ENCODE results near the gene MRM2.

Gene MRM2

DNA sequence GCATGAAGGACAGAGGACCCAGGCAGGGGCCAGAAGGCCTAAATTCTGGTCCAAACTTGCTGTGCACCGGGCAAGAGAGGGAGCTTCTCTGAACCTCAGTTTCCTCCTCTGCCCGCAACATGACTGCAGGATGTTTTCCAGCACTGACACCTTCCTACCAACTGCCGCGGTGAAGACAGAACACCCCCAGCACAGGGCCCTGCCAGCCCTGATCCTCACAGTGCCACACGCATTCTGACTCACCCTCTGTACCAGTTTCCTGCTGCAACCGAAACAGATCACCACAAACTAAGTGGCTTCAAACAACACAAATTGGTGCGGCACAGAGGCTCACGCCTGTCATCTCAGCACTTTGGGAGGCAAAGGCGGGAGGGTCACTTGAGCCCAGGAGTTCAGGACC lies 27.4 kb downstream of the MRM2 start:
- H2AFZ ChIP-seq (ENCODE audit: low read depth): no peak overlapping the region
- no peak overlapping the region for H3K9ac ChIP-seq
- no peaks in the 10 kb centered on the region for H3K4me1 ChIP-seq (ENCODE audit: low read depth, poor library complexity, severe bottlenecking)
- no peaks in the 10 kb centered on the region for H3K27me3 ChIP-seq (ENCODE audit: insufficient read depth, low read depth)
- H3K4me3 ChIP-seq (IDR thresholded peaks at IDR 0.05; ENCODE audit: insufficient read depth, low read depth, low read length): no peak overlapping the region
- TF ChIP-seq, protein P1, sequence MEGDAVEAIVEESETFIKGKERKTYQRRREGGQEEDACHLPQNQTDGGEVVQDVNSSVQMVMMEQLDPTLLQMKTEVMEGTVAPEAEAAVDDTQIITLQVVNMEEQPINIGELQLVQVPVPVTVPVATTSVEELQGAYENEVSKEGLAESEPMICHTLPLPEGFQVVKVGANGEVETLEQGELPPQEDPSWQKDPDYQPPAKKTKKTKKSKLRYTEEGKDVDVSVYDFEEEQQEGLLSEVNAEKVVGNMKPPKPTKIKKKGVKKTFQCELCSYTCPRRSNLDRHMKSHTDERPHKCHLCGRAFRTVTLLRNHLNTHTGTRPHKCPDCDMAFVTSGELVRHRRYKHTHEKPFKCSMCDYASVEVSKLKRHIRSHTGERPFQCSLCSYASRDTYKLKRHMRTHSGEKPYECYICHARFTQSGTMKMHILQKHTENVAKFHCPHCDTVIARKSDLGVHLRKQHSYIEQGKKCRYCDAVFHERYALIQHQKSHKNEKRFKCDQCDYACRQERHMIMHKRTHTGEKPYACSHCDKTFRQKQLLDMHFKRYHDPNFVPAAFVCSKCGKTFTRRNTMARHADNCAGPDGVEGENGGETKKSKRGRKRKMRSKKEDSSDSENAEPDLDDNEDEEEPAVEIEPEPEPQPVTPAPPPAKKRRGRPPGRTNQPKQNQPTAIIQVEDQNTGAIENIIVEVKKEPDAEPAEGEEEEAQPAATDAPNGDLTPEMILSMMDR (conservative IDR thresholded peaks at IDR 0.05; ENCODE audit: low read depth, low read length): no peak
- H3K4me2 ChIP-seq: no peak overlapping the region
- H3K79me2 ChIP-seq (ENCODE audit: insufficient read depth, low read depth): no peaks in the 10 kb centered on the region
- no peak overlapping the region for H3K27ac ChIP-seq
- peaks cover 10% of the 10 kb centered on the region; the same call in 1 of the 2 replicates for H3K36me3 ChIP-seq (ENCODE audit: insufficient read depth)
- H4K20me1 ChIP-seq (ENCODE audit: insufficient read depth): no peaks in the 10 kb centered on the region

DNA sequence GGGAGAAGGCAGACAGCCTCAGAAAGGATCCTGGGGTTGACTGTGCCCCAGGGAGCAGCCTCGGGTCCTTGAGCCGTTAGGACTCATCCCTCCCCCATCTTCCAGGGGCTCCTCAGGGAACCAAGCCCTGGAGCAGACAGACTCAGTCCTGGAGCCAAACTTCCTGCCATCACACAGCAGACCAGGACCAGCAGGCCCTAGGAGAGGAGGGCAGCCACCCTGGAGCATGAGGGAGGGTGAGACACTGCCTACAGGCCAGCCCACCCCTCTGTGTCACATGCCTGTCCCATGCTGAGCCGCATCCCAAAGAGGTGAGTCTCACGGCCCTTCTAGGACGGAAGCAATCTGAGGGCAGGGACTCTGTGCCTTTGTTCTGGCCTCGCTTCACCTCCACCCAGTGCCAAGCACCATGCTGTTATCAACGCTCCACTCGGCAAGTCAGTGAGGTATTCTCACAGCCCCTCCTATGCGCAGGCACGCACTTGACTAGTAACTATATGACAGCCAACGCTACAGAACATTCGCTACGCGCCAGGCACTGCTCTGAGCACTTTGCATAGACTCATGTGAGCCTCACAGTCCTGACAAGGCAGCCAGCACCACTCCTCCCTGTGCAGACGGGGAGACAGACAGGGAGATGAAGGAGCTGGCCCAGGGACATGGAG lies 28.3 kb downstream of the MRM2 start:
- peaks cover 10% of the 10 kb centered on the region; the same call in 1 of the 2 replicates for H3K36me3 ChIP-seq (ENCODE audit: insufficient read depth)
- H3K4me2 ChIP-seq: no peak overlapping the region
- H3K79me2 ChIP-seq (ENCODE audit: insufficient read depth, low read depth): no peaks in the 10 kb centered on the region
- no peak overlapping the region for H3K4me3 ChIP-seq (IDR thresholded peaks at IDR 0.05; ENCODE audit: insufficient read depth, low read depth, low read length)
- no peaks in the 10 kb centered on the region for H3K27me3 ChIP-seq (ENCODE audit: insufficient read depth, low read depth)
- H4K20me1 ChIP-seq (ENCODE audit: insufficient read depth): no peaks in the 10 kb centered on the region
- H3K4me1 ChIP-seq (ENCODE audit: low read depth, poor library complexity, severe bottlenecking): no peaks in the 10 kb centered on the region
- no peak overlapping the region for H3K9ac ChIP-seq
- TF ChIP-seq, protein P1 (conservative IDR thresholded peaks at IDR 0.05; ENCODE audit: low read depth, low read length): no peak
- H2AFZ ChIP-seq (ENCODE audit: low read depth): no peak overlapping the region
- H3K27ac ChIP-seq: no peak overlapping the region

DNA sequence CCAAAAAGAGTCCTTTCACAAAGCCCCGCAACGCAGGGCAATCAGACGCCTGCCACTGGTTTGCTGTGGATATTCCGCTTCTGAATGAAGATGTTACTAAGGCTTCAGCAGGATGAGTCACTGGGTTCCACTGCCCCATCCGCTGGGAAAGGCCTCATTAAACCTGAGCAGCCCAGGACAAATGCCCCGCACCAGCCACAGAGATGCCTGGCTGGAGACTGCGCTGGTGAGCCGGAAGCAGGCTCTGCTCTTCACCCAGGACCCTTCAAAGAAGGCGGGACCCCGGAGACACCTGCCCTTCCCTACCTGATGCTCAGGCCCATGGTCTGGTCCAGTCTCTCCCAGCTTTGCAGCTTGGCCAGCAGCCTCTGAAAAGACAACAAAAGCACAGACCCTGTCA lies 29.1 kb downstream of the MRM2 start:
- no peak overlapping the region for H3K9ac ChIP-seq
- H3K4me2 ChIP-seq: no peak overlapping the region
- no peak overlapping the region for H2AFZ ChIP-seq (ENCODE audit: low read depth)
- H3K79me2 ChIP-seq (ENCODE audit: insufficient read depth, low read depth): no peaks in the 10 kb centered on the region
- peaks cover 10% of the 10 kb centered on the region; the same call in 1 of the 2 replicates for H3K36me3 ChIP-seq (ENCODE audit: insufficient read depth)
- H3K4me1 ChIP-seq (ENCODE audit: low read depth, poor library complexity, severe bottlenecking): no peaks in the 10 kb centered on the region
- H3K27me3 ChIP-seq (ENCODE audit: insufficient read depth, low read depth): no peaks in the 10 kb centered on the region
- H3K4me3 ChIP-seq (IDR thresholded peaks at IDR 0.05; ENCODE audit: insufficient read depth, low read depth, low read length): no peak overlapping the region
- no peaks in the 10 kb centered on the region for H4K20me1 ChIP-seq (ENCODE audit: insufficient read depth)
- no peak overlapping the region for H3K27ac ChIP-seq
- TF ChIP-seq, protein P1 (conservative IDR thresholded peaks at IDR 0.05; ENCODE audit: low read depth, low read length): no peak

DNA sequence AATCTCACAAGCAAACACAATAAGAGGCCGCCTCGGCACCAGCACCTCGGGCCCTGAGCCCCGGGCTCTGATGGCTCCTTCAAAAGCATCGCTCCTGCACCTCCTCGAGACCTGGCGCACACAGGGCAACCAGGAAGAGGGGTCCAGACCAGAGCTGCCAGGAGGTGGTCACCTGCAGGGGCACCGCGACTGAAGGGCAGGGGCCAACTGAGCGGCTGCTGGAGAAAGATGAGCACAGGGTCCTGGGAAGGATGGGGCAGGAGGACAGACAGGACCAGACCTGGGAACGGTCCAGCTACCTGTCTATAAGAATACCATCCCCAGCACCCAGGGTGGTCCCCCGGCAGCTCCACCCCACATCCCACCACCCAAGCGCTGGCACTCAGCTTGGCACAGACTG lies 30.1 kb downstream of the MRM2 start:
- Histone ChIP-seq H3K9ac (no peak overlapping the region), H3K4me1 (ENCODE audit: low read depth, poor library complexity, severe bottlenecking) (no peaks in the 10 kb centered on the region), H3K4me3 (IDR thresholded peaks at IDR 0.05; ENCODE audit: insufficient read depth, low read depth, low read length) (no peak overlapping the region), H3K79me2 (ENCODE audit: insufficient read depth, low read depth) (no peaks in the 10 kb centered on the region), H3K4me2 (no peak overlapping the region), H3K27ac (no peak overlapping the region), H3K36me3 (ENCODE audit: insufficient read depth) (peaks cover 4% of the 10 kb centered on the region; the same call in 1 of the 2 replicates), H3K27me3 (ENCODE audit: insufficient read depth, low read depth) (no peaks in the 10 kb centered on the region), H4K20me1 (ENCODE audit: insufficient read depth) (no peaks in the 10 kb centered on the region), H2AFZ (ENCODE audit: low read depth) (no peak overlapping the region)
- TF ChIP-seq, protein P1 (conservative IDR thresholded peaks at IDR 0.05; ENCODE audit: low read depth, low read length): no peak

Data from KMS-11 (cell line).